UCSD-AML1 (cell line): Measurements from ENCODE around the gene DNAJC1.

Experiments
- DNase-seq: peaks from one replicate; lab custom pipeline; 2025; ENCODE audit not compliant: unreplicated experiment; lab: John Stamatoyannopoulos, UW

Gene DNAJC1

DNA sequence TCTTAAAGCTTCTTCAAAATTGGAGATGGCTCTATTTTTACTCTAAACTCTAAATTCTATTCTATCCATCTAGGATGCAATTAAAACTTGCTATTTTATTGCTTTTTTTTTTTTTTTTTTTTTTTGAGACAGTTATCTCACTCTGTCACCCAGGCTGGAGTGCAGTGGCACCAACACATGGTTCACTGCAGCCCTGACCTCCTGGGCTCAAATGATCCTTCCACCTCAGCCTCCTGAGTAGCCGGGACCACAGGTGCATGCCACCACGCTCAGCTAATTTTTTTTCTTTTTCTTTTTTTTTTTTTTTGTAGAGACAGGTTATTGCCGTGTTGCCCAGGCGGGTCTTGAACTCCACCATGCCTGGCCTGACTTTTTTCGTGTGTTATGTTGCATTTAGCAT is 41.2 kb downstream of the DNAJC1 start:
- no peak for DNase-seq

- DNase-seq, result no peak
These were observed 41.7 kb downstream of the DNAJC1 start for GRCh38 chr10:21961847-21962246.

DNA sequence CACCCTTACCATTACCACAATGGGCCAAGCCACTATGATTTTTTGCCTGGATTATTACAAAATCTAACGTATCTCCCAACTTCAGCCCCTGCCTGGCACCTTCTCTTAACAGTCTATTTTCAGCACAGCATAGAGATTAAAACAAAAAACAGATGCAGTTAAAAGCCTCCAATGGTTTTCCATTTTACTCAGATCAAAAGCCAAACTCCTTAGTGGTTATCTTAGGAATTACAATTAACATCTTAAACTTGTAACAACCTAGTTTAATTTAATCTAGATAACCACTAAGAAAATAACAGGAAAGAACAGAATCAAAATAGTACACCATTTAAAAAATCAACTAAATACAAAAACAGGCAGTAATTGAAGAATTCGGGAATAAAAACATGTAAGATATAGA is 43.5 kb downstream of the DNAJC1 start:
- no peak for DNase-seq

GRCh38 chr10:21954690-21955089 is 48.8 kb downstream of the DNAJC1 start:
- no peak for DNase-seq

DNA sequence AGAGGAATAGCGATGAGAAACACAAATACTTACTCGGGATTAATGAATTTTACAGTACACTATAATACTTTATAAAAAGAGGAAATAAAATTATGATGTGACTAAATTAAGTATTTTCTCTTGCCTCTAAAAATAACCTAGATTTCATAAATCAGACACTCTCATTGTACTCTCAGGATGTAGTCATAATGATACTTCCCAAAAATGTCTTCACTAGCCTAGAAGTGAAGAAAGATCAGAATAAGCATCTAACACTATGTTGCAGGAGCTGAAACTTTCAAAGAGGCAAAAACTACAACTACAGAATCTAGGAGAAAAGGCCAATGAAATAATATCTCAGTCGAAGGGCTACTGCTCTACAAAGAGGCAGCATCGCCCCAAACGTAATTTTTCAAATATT is 49.4 kb downstream of the DNAJC1 start:
- DNase-seq, result no peak

DNA sequence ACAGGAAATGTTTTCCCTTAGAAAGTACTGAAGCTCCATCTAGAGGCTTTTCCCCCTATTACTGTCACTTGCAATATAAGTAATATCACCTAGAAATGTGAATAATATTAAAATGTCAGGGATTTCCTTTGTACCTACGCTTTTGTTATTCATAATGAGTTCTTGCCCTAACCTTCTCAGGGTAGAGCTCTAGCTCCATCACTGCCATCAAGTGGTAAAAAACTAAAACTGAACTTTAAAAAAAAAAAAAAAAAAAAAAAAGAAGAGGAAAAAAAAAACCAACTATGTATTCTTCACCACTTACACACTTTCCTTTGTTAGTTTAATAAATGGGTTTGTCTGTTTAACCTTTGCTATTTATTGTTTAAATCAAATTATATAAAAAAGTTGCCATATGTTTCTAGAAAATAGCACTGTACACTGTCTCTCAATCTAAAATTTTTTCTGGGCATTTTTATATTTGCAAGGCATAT is 49.9 kb downstream of the DNAJC1 start:
- DNase-seq, result no peak

- DNase-seq, result no peak
These were observed 53.0 kb downstream of the DNAJC1 start for GRCh38 chr10:21950566-21950965.

GRCh38 chr10:21946946-21947345 is 56.6 kb downstream of the DNAJC1 start:
- DNase-seq, result no peak

- no peak for DNase-seq
These were observed 58.7 kb downstream of the DNAJC1 start for GRCh38 chr10:21944727-21945386.

- DNase-seq, result no peak
These were observed 59.8 kb downstream of the DNAJC1 start for GRCh38 chr10:21943633-21944265.

- no peak for DNase-seq
These were observed 68.0 kb downstream of the DNAJC1 start for GRCh38 chr10:21935439-21936023.

GRCh38 chr10:21934307-21934706 is 69.2 kb downstream of the DNAJC1 start:
- no peak for DNase-seq

DNA sequence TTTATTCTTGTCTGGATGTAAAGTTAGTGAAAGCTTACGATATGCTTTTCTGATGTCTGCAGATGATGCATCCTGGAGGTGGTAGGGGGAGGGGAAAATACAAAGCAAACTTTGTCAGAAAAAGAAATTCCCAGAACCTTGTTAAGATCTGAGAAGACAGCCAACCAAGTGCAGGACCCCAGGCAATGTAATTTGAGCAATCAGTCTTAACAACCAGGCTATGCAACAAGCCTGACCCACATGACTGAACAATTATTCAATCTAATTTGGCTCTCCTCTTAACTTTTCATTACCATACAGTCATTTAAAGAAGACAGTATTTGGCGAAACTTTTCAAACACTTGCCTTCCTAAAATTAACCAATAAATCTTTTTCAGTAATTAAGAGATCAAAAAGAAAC is 74.5 kb downstream of the DNAJC1 start:
- no peak for DNase-seq

DNA sequence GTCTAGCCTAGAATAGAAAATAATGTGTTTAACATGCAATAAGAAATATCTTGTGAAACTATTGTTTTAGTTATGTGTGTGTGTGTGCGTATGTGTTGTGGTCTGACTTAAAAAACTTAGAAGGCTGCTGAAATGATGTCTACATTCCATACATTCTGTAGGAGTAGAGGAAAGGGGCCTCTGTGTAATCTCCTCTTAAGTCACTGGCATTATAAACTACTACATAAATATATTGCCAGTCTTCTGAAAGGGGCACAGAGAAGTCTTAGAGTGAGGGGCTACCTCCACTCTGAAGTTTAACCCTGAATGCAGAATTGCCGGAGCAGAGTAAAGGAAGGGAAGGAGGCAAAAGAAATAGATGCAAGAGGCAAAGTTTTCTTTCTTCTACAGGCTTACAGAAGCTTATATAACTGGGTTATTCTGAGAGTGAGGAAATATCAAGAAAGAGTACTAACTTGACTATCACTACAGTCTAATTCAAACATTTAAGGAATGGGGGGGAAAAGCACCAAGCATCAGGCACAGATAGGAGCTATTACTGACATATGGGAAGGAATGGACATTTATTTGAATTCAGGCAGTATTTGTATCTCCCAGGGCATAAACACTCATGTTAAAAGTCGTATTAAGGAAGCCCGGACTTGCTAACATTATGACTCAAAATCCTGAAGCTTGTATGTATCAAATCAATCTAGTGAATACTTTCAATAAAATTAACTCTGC is 75.7 kb downstream of the DNAJC1 start:
- DNase-seq, result no peak

- DNase-seq, result no peak
These were observed 76.6 kb downstream of the DNAJC1 start for GRCh38 chr10:21926949-21927348.

GRCh38 chr10:21926358-21926925 is 77.1 kb downstream of the DNAJC1 start:
- no peak for DNase-seq

DNA sequence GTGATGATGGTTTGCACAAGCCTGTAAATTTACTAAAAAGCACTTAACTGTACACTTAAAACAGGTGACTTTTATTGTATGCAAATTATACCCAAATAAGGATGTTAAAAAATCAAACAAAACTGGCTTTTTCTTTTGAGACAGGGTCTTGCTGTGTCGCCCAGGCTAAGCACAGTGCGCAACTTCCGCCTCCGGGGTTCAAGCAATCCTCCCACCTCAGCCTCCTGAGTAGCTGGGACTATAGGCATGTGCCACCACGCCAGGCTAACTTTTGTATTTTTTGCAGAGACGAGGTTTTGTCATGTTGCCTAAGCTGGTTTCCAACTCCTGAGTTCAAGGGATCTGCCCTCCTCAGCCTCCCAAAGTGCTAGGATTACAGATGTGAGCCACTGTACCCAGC is 77.7 kb downstream of the DNAJC1 start:
- DNase-seq, result no peak

DNA sequence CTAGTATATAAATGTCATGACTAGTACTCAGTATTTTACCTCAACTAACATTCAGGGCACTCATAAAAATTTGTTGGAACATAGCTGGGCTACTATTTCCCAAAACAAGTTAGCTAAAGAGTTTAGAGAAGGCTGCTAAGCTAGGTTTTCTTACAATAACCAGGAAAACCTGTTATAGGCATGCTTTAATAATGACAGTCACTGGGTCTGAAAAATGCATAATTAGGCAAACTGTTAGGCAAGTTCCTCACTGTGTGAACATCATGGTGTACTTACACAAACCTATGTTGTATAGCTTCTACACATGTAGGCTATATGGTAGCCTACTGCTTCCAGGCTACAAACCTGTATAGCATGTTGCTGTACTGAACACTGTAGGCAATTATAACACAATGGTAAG is 79.0 kb downstream of the DNAJC1 start:
- DNase-seq, result no peak

DNA sequence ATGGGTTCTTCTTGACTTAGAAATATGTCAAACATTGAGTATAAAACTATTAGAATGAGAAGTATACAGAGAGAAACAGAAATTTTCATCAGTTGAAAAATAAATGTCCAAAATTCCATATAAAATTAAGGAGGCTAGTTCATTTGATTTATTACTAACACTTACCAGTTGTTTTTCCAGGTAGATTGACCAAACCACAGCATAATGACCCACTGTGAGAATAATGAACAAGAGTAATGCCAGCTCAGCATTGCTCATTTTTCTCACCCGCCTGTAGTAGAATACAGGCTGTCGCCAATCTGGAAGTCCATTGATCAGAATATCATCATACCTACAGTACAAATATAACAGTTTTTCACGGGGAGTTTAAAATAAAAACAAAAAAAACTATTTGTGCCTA is 82.9 kb downstream of the DNAJC1 start:
- DNase-seq, result no peak

- DNase-seq, result no peak
These were observed 83.6 kb downstream of the DNAJC1 start for GRCh38 chr10:21919906-21920305.

DNA sequence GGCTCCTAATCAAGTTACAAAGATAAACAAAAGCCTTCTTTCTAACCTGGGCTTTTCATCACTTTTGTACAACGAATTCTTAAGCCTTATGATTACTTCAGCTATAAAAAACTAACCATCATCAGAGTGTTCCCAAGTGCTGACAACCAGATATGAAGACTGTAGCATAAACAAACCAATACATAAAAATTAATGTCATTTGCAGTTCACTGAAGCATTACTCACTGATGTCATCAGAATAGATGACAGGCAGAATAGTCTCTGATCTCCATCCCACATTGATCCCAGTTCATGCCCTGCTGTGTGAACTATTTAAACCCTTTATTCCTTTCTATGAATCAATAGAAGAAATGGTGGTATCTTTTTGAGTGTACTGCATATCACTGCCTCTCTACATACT is 84.4 kb downstream of the DNAJC1 start:
- DNase-seq, result no peak

GRCh38 chr10:21912625-21913024 is 90.9 kb downstream of the DNAJC1 start:
- DNase-seq, result no peak
